ENCODE results near the gene CDC42EP4.

DNA sequence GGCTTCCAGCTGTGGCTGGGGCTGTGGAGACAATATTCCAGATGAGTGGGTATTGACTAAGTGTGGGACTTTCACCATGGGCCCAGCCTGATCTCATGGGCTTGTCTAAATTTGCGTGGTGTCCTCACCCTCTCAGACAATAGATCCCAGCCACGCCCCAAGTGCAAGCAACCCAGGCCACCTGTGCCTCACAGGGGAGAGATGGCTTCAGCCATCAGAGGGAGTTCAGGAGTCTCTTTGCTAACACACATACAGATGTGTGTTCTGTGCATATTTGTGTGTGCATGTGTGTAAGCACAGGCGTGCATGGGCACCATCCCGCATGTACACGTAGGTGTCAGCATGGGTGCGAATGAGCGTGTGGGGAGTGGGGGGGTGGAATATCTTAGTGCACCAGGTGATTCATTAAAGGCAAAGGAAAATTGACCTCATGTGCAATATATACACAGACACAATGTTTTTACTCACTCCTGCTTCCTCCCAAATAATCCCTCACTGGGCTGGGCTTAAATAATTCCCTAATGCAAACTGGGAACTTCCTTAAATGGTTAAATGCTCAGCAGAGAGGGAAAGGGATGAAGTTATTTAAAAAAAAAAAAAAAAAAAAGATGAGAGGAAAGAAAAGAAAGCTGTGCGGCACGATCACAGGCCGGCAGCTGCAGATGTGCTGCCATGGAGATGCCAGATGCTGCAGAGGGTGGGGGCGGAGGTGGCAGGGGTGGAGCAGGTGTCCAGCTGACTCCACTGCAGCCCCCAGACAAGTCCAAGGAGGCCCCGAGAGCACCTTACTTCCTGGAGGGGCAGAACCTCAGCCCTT lies 24.0 kb upstream of the CDC42EP4 start:
- TF ChIP-seq, protein P1, sequence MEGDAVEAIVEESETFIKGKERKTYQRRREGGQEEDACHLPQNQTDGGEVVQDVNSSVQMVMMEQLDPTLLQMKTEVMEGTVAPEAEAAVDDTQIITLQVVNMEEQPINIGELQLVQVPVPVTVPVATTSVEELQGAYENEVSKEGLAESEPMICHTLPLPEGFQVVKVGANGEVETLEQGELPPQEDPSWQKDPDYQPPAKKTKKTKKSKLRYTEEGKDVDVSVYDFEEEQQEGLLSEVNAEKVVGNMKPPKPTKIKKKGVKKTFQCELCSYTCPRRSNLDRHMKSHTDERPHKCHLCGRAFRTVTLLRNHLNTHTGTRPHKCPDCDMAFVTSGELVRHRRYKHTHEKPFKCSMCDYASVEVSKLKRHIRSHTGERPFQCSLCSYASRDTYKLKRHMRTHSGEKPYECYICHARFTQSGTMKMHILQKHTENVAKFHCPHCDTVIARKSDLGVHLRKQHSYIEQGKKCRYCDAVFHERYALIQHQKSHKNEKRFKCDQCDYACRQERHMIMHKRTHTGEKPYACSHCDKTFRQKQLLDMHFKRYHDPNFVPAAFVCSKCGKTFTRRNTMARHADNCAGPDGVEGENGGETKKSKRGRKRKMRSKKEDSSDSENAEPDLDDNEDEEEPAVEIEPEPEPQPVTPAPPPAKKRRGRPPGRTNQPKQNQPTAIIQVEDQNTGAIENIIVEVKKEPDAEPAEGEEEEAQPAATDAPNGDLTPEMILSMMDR (IDR thresholded peaks at IDR 0.05): no peak
- TF ChIP-seq POLR2A (IDR thresholded peaks at IDR 0.05) (no peak), POLR2AphosphoS5 (IDR thresholded peaks at IDR 0.05) (no peak)
